ENCODE data around the gene EPS8L3.

- TF ChIP-seq EZH2 (IDR thresholded peaks at IDR 0.05; ENCODE audit: insufficient read depth, poor library complexity, severe bottlenecking) (no peak), EZH2phosphoT487 (IDR thresholded peaks at IDR 0.05; ENCODE audit: insufficient read depth, low read depth) (no peak)
Observed at GRCh38 chr1:109780982-109781381, 17.3 kb upstream of the EPS8L3 start.

Measured in GM23248 (cell line).